Glomerular endothelial cell (primary cell): ENCODE measurements around the gene DGUOK. TPM values are rescaled to one million over a fixed set of nuclear protein-coding genes. Genes with fewer than 3 reads are reported as not detected.

ENCODE experiments used
- total RNA-seq: library from RNA; depleted of rRNA; stranded (reverse); fragments of >200 nt; gene quantifications from 2 replicates; pipeline ENCODE4 v1.2.3, GENCODE V29; 2015

DGUOK gene
- total RNA-seq, 1 donor from 2014 or later, result 63.0 TPM

Other genes with a start within 250 kb of the DGUOK start
- 29.1 and 38.8 TPM in 2 replicates for gene TPRKB, start 189.5 kb upstream of the DGUOK start, total RNA-seq
- gene DUSP11, start 146.8 kb upstream of the DGUOK start, total RNA-seq, result 26.4 and 38.2 TPM in 2 replicates
- not detected in 2 replicates for gene C2orf78, start 142.7 kb upstream of the DGUOK start, total RNA-seq
- gene STAMBP, start 97.9 kb upstream of the DGUOK start, total RNA-seq, result 24.0 and 25.2 TPM in 2 replicates
- 1.6 TPM in 1 of 2 replicates, not detected in the other for gene ACTG2, start 33.9 kb upstream of the DGUOK start, total RNA-seq
- 5.7 and 13.7 TPM in 2 replicates for gene TET3, start 58.0 kb downstream of the DGUOK start, total RNA-seq
- gene BOLA3, start 221.0 kb downstream of the DGUOK start, total RNA-seq, result 60.6 and 63.8 TPM in 2 replicates